ENCODE results near the gene TTN.

Gene TTN

DNA sequence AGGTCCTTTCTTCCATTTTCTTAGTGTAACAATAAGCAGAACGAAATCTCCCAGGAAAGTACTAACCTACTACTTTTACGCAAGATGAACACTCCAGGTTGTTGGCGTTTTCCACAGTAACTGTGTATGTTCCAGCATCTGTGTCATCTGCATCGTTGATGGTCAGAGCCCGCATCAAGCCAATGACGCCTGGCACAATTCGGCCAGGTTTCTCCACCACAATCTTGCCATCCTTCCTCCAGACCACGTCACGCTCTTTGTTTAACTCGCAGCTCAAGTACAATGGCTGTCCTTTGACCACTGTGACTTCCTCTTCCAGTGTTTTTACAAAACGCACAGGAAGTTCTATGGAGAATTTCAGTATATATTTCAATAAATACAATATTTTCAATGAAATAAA, 171.3 kb downstream of the TTN start:
- no peak for DNase-seq

DNA sequence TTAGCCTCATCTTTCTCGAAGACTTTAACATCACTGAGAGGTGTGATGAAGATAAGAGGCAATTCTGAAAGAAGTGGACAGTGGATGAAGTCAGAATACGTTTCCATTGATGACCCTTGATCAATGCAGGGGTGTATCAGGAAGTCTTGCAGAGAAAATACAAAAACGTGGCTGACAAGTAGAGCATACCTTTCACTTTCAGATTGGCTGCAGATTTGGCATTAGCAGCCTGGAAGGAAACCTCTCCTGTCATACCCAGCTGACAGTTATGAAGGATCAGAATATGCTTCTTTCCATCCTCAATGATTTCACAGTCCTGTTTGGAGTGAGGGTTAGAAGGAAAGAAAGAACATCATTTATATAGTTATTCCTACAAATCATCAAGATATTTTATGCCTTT, 174.5 kb downstream of the TTN start:
- no peak for DNase-seq

DNA sequence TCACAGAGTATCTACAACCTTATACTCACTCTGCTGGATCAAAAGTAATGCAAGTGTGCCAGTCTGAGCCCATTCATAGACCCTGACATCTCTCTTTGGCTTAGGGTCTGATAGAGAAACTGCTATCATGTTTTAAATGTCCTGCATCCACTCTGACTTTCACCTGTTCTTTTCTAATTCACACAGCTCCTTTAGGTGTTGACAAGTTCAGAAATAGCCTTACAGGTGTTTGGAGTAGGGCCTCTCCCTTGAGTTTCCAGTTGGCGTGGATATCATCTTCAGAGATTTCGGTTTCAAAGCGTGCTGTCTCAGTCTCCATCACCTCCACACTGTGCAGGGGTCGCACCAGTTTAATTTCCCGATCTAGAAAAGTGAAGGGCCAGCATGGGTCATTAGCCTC, 176.6 kb downstream of the TTN start:
- DNase-seq = no peak

DNA sequence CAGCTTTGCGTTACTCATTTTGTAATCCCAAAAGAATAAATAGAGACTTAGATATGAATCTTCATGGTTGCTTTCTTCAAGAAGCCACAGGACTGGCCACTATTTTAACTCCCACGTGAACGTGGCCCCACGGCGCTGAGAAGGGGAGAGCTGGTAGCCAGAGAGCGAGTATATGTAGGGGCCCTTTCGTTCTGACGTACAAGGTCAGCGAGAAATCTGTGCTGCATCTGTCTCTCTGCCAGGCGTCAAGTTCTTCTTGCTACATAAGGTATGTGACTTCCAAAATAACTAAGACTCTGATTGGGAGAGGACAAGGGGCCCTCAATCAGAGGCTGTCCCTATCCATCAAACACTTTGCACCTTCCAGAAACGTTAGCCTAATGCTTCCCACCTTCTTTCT, 177.8 kb downstream of the TTN start:
- DNase-seq = no peak

DNA sequence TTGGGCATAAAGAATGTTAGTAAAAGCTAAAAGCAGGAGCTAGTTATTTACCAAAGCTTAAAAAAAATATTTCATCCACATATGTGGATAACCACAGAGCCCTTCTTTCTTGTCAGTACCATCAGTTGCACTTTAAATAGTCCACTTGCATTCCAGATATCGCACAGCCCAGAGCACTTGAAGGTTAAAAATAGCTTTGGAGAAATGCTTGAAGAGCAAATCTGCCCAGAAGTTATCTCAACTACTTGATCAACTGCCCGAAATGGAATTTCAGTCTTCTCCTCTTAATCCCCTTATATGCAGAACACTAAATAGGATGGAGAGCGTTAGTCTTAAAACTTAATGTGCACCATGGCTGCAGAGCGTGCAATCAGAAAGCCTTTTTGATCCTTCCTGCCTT, 178.6 kb downstream of the TTN start:
- DNase-seq = no peak

DNA sequence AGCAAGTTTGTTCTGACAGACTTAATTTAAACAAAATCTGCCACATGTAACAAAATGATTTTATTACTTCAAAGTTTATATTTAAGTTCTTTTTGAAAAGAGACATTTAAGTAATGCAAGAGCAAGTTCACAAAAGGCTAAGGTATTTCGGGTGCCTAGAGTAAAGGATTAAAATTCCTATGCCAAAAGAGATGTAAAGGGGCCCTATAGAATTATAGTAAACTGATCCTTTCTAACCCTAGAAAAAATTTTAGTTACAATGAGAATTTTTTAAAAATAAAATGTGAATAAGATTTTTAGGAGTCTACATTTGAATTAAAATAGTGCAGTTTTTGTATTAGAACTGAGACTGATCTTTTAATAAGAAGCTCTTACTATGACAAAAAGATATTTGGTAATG, 179.8 kb downstream of the TTN start:
- no peak for DNase-seq

DNA sequence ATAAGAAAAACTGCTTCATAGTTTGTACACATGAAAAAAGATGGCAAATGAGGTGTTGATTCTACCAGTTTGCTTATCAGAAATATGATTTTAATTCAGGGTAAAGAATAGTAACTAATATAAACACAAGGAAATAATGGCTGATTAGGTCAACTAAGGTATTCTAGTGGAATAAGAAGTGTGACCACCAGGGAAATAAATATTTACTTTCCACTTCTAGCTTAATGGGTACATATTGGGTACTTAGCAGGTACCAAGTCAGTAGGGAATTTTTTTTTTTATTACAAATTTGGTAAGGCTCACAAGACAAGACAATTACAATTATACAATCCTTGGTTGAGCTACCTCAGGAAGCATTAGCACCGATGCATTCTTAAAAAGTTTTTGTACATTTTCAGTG, 191.3 kb downstream of the TTN start:
- no peak for DNase-seq

DNA sequence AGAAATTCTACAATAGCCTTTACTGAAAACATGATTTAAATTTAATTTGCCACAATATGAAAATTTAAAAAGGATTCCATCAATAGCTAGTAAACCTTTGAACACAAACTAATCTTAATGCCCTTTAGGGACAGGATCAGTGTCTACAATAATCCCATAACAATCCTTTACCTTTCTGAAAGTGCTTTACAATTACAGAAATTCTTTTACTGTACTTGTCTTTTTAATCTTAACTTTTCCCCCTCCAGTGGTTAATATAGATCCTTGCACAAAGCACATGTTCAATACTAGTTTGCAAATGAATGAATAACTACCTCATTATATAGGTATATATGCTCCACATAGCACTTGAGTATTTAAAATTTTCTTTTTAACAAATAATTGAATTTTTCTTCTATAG, 204.3 kb downstream of the TTN start:
- no peak for DNase-seq

DNA sequence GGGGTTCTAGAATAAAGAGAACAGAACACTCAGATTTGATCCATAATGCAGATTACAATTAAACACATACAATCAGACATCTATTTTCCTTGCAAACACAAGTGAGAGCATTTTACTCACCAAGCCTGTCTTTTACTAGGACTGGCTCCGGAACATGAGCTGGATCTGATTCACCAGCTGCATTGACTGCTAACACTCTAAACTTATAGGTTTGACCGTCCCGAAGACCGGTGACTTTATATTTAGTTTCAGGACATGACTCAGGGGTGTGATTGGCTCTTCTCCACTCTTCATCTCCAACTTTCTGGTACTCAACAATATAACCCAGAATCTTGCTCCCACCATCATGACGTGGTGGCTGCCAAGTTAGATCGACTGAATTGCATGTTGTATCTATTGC, 214.6 kb downstream of the TTN start:
- DNase-seq = no peak

DNA sequence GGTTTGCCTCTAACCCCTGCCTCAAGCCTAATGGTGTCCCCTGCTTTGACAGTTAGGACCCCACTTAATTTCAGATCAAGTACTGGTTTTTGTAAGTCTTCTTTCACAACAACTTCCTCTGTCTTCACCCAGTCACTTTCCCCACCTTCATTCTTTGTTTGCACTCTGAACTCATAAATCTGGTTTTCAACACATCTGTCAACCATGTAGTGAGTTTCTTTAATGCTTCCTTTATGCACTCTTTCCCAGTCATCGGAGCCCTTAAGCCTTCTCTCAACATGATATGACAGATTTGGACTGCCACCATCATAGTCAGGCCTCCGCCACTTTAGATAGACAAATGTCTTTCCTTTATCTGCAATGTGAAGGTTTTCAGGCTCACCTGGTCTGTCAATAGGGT, 217.9 kb downstream of the TTN start:
- DNase-seq = no peak

DNA sequence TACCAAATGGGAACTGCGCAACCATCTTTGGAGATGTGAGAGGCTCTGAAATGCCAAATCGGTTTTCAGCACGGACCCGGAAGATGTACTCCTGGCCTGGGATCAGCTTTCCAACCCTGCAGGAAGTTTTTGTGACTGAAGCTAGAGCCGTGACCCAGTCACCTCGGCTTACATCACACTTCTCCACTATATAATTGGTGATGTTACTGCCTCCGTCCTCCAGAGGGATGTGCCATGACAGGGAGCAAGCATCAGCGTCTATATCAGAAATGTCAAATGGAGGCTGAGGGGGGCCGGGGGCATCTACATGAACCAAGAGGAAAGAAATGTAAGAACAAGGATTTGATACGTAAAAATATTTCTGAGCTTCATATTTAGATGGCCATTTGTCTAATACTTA, 222.6 kb downstream of the TTN start:
- DNase-seq = no peak

DNA sequence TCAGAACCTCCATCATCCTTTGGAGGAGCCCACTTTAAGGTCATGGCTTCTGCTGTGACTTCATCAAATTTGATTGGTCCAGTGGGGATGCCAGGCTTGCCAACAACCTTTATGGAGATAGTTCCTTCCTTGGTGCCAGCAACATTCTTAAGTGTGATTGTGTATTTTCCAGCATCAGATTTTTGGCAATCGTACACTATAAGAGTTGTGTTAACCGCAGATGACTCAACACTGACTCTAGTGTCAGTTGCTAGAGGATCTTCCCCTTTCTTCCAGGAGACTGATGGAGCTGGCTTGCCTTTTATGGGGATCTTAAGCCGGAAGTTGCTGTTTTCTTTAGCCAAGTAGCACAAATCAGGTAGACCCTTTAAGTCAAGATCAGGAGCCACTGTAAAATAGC, 228.2 kb downstream of the TTN start:
- no peak for DNase-seq

DNA sequence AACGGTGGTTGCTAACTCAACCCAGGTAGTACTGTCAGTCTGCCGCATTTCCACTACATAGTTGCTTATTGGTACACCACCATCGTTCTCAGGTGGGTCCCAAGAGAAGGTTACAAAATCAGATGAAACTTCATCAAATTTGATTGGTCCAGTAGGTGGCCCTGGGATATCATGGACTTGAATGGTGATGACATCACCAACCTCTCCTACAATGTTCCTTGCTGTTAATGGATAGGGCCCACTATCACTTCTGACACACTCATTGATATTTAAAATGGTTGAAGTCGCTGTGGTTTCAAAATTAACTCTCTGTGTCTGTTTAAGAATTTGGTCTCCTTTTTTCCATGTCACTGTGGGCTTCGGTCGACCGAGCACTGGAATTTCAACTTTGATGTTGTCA, 232.4 kb downstream of the TTN start:
- no peak for DNase-seq

DNA sequence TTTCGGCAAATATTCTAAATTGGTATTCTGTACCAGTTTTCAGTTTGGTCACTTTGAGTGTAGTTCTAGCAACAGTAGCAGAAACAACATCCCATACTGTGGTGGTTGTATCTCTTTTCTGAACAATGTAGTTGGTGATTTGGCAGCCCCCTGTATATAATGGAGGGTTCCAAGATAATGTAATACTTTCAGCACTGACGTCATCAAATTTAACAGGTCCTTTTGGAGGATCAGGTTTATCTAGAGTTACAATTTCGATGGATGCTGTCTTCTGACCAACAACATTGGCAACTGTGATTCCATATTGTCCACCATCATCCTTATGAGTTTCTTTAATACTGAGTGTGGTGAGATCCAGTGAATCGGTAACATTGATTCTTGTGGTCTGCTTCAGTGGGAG, 239.0 kb downstream of the TTN start:
- DNase-seq = no peak

DNA sequence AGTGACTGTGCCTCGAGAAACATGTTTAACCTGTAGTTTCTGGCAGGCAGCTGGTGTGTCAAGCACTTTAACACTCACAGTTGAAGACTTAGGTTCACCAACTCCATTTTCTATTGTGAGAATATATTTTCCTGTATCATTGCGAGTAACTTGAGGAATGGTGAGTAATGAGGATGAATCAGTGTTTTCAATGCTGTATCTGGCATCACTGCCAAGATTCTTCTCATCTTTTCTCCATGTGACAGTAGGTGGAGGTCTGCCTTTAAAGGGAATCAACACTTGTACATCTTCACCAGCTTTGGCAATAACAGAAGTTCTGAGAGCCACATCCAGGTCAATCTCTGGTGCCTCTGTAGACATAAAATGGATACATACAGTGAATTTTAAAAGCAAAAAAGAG, 254.2 kb downstream of the TTN start:
- no peak for DNase-seq

DNA sequence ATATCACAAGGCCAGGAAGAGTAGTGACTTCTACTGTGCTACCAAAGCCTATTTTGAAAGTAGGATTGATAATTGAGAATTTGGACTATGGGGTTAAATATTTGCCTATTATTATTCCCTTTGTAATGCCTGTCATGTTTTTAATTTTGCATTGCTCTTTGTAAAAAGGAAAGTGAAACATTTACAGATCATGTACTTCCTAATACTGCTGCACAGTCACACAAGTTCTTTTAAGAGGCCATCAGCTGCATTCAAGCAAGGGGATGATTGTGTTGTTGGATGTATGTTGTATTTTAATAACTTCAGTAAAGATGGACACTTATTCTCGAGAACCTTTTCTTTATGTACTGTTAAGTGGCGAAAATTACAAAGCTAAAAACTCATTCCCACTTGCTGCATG, 256.9 kb downstream of the TTN start:
- no peak for DNase-seq

DNA sequence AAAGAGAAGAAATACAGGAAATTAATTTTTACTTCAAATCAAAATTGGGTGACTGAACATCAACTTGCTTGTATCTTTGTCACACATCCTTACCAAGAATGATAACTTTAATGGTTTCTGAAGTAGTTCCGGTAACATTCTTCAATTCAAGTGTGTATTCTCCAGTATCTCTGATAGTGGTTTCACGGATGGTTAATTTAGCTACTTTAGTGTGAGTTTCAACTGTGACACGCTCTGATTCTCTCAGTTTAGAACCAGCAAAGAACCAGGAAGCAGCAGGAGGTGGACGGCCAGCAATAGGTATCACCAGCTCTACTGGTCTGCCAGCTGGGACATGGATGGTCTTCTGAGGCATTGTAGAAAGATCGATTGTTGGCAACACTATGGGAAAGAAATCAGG, 264.7 kb downstream of the TTN start:
- no peak for DNase-seq

DNA sequence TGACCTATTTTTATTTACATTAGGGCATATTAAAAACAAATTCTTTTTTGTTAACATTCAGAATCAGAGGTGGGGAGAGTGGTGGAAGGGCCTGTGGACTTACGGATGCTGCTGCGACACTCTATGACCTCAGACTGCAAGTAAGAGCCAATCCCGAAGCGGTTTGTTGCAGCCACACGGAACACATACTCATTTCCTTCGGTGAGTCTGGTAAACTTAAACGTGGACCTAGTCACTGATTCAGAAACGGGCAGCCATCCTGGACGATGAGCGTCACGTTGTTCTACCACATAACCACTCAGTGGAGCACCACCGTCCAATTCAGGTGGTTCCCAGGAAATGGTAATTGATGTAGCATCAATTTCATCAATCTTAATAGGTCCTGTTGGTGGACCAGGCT, 265.1 kb downstream of the TTN start:
- DNase-seq = no peak

DNA sequence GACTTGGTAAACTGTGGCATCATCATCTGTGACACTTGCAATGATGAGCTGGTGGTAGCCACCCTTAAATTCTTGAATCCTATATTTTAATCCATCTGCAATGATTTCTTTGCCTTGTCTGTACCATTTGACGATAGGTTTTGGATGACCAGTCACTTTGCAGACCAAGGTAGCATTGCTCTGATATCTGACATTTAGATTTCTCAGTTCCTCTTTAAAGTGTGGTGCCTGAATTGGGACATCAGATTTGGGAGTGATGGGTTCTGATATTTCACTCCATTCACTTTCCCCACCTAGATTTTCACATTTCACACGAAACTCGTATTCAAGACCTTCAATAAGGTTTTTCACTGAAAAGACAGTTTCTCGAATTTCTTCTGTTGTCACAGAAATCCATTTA, 271.2 kb downstream of the TTN start:
- DNase-seq = no peak

DNA sequence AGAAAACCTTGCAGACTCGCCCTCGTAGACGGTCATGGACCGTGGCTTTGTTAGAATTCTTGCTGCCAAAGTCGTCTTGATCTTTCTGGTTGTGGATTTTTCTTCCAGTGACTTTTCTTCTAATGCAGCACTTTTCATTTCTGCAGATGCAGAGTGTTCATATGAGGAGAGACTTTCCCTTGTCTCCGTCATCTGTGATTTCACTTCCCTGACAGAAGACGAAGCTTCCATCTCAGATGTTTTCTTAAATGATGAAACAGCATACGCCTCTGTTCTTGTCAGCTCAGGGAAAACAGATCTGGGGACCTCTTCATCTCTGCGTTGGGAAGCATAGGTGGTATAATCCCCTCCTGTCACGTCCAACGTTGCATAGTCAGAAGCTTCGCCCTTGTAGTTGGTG, 276.1 kb downstream of the TTN start:
- no peak for DNase-seq

DNA sequence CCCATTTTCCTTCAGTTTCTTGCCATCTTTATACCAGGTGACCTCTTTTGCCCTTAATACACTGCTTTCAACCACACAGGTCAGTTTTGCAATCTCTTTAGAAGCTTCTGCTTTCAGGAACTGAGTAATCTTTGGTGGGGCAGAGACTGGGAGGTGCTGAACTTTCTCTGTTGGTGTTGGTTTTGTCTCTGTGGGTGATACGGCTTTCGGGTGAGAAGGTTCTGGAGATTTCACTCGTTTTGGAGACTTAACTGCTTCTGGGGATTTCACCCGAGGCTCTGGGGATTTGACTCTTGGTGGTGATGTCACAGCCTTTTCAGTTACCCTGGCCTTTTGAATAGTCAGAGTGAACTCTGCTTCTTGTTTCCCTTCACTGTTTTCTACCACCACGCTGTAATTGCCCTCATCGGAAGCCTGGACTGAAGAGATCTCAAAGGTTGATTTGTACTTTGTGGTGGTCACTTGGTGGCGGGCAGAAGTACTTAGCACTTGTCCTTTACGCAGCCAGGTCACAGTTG, 276.5 kb downstream of the TTN start:
- no peak for DNase-seq

DNA sequence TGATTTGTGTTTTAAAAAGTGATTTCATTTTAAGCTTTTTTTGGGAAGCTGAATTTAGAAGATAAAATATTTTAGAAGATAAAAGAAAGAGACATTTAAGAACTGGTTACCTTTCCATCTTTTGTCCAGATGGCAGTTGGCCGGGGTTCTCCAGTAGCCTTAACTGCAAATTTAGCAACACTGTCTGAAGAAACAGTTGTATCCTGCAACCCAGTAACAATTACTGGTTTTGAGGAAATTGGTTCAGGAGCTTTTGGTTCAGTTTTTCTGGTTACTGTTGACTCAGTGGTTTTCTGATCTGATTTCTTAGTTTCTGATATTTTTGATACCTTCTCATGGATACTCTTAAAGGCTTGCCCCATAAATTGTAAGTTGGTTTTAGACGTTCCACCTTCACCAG, 277.1 kb downstream of the TTN start:
- DNase-seq = no peak

DNA sequence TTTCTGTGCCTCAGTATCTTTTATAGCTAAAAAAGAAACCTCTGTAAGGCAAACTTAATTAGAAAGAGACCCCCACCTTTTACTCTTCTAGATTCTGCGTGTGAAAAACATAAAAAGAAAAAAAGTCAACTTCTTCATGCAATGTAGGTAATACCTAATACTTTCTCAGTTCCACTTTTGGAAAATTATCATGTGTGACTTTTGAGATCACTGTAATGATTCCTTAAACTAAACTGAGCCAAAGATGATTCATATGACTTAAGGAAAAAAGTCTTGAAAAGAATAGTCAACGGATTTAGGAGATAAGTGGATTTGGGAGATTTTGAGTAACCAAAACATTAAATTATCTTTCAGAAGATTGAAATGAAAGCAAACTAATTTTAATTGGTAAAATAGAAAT, 278.0 kb downstream of the TTN start:
- no peak for DNase-seq

DNA sequence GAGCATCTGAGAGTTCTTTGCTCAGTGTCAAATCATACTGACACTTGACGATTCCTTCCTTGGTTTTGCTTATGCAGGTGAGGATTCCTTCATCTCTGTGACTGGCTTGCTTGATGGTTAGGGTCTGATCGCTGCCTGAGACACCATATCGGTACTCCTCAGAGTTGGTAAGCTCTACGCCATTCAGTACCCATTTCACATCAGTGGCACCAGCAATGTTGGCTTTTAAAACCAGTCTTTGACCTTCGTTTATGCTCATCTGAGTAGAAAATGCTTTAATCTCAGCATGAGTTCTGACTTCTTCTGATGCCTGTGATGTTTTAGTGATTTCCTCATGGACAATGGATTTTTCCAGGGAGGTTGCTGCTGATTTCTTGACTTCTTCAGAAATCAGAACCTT, 278.6 kb downstream of the TTN start:
- no peak for DNase-seq

DNA sequence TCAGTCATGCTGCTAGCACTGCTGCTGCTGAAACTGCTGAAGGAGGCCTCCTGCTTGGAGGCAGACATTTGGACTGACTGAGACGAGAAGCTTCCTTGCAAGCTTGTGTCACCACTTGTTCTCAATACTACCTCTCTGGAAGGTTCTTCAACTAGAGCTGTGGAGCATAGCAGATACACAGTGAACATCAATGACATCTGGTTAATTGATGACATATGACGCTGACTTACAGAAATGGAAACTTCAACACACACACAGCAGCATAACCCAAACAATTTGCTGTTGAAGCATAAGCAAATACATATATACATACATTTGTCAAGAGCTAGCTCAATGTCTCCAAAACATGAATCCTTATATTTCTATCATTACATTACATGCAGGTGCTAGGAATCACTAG, 279.6 kb downstream of the TTN start:
- no peak for DNase-seq

DNA sequence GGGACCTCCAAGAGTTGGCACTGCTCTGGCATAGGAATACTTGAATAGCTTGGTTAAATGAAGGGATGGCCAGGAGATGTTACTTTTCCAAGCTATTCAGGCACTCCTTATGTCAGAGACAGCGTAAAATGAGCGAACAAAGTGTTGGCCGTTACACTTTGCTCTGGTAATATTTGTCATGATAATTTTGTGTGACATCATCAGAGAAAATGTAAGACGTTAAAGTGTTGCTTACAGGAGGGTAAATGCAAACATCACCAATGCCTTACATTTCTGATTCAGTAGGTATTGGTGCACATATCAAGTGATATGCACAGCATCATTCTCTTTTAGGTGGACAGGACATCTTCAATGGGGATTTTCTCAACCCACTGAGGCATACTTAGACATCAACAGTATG, 281.0 kb downstream of the TTN start:
- no peak for DNase-seq

Data from activated CD4-positive, alpha-beta T cell treated with anti-CD3 and anti-CD28 coated beads, Interleukin-2, amount 50 U/mL, for 4 hours (primary cell).